ENCODE data around the gene DRGX.

The DRGX gene

GRCh38 chr10:49347827-49348226, 48.1 kb downstream of the DRGX start:
- ChIA-PET CTCF (no interaction called here), POLR2A (no interaction called here)
- no peak for TF ChIP-seq CTBP1 (IDR thresholded peaks at IDR 0.05; ENCODE audit: borderline replicate concordance)
- TF ChIP-seq PKNOX1 (IDR thresholded peaks at IDR 0.05): no peak
- no peak for TF ChIP-seq FOXK2 (IDR thresholded peaks at IDR 0.05)
- no peak for TF ChIP-seq HDGF (IDR thresholded peaks at IDR 0.05; ENCODE audit: borderline replicate concordance)
- TF ChIP-seq ZNF384 (IDR thresholded peaks at IDR 0.05): no peak
- TF ChIP-seq L3MBTL2 (conservative IDR thresholded peaks at IDR 0.05): no peak
- no peak for TF ChIP-seq FOXM1 (IDR thresholded peaks at IDR 0.05; ENCODE audit: borderline replicate concordance)
- TF ChIP-seq ARNT (IDR thresholded peaks at IDR 0.05): no peak
- no peak for TF ChIP-seq ELF4 (IDR thresholded peaks at IDR 0.05)
- no peak for TF ChIP-seq SUZ12 (IDR thresholded peaks at IDR 0.05)
- no peak for TF ChIP-seq FOXA1 (IDR thresholded peaks at IDR 0.05)
- no peak for TF ChIP-seq SP1 (IDR thresholded peaks at IDR 0.05)
- TF ChIP-seq TARDBP (IDR thresholded peaks at IDR 0.05): no peak
- TF ChIP-seq BHLHE40 (IDR thresholded peaks at IDR 0.05; ENCODE audit: borderline replicate concordance): no peak
- TF ChIP-seq NFRKB (IDR thresholded peaks at IDR 0.05): no peak
- TF ChIP-seq LEF1 (IDR thresholded peaks at IDR 0.05; ENCODE audit: borderline replicate concordance): no peak
- no peak for DNase-seq (ENCODE audit: extremely low spot score)

GRCh38 chr10:49347342-49347741, 48.5 kb downstream of the DRGX start:
- ChIA-PET CTCF (no interaction called here), POLR2A (no interaction called here)
- TF ChIP-seq FOXK2 (IDR thresholded peaks at IDR 0.05) (no peak), CTBP1 (IDR thresholded peaks at IDR 0.05; ENCODE audit: borderline replicate concordance) (no peak), TARDBP (IDR thresholded peaks at IDR 0.05) (no peak), FOXA1 (IDR thresholded peaks at IDR 0.05) (no peak), BHLHE40 (IDR thresholded peaks at IDR 0.05; ENCODE audit: borderline replicate concordance) (no peak), PKNOX1 (IDR thresholded peaks at IDR 0.05) (no peak), ZNF384 (IDR thresholded peaks at IDR 0.05) (no peak), FOXM1 (IDR thresholded peaks at IDR 0.05; ENCODE audit: borderline replicate concordance) (no peak), ELF4 (IDR thresholded peaks at IDR 0.05) (no peak), SUZ12 (IDR thresholded peaks at IDR 0.05) (no peak), LEF1 (IDR thresholded peaks at IDR 0.05; ENCODE audit: borderline replicate concordance) (no peak), L3MBTL2 (conservative IDR thresholded peaks at IDR 0.05) (no peak), ARNT (IDR thresholded peaks at IDR 0.05) (no peak), HDGF (IDR thresholded peaks at IDR 0.05; ENCODE audit: borderline replicate concordance) (no peak), NFRKB (IDR thresholded peaks at IDR 0.05) (no peak)
- no peak for DNase-seq (ENCODE audit: extremely low spot score)

GRCh38 chr10:49344840-49345239, 51.0 kb downstream of the DRGX start:
- no peak for DNase-seq (ENCODE audit: extremely low spot score)
- ChIA-PET CTCF (no interaction called here), POLR2A (no interaction called here)
- TF ChIP-seq FOXM1 (IDR thresholded peaks at IDR 0.05; ENCODE audit: borderline replicate concordance) (no peak), LEF1 (IDR thresholded peaks at IDR 0.05; ENCODE audit: borderline replicate concordance) (no peak), FOXA1 (IDR thresholded peaks at IDR 0.05) (no peak), PKNOX1 (IDR thresholded peaks at IDR 0.05) (no peak), ARNT (IDR thresholded peaks at IDR 0.05) (no peak), TARDBP (IDR thresholded peaks at IDR 0.05) (no peak), CTBP1 (IDR thresholded peaks at IDR 0.05; ENCODE audit: borderline replicate concordance) (no peak), SP1 (IDR thresholded peaks at IDR 0.05) (no peak), L3MBTL2 (conservative IDR thresholded peaks at IDR 0.05) (no peak), SUZ12 (IDR thresholded peaks at IDR 0.05) (no peak), FOXK2 (IDR thresholded peaks at IDR 0.05) (no peak), NFRKB (IDR thresholded peaks at IDR 0.05) (no peak), HDGF (IDR thresholded peaks at IDR 0.05; ENCODE audit: borderline replicate concordance) (no peak), ZNF384 (IDR thresholded peaks at IDR 0.05) (no peak)

- no peak for DNase-seq (ENCODE audit: extremely low spot score)
- TF ChIP-seq BHLHE40 (IDR thresholded peaks at IDR 0.05; ENCODE audit: borderline replicate concordance) (no peak), ARNT (IDR thresholded peaks at IDR 0.05) (no peak), FOXA1 (IDR thresholded peaks at IDR 0.05) (no peak), HDGF (IDR thresholded peaks at IDR 0.05; ENCODE audit: borderline replicate concordance) (no peak), CTBP1 (IDR thresholded peaks at IDR 0.05; ENCODE audit: borderline replicate concordance) (no peak), L3MBTL2 (conservative IDR thresholded peaks at IDR 0.05) (no peak), TARDBP (IDR thresholded peaks at IDR 0.05) (no peak), PKNOX1 (IDR thresholded peaks at IDR 0.05) (no peak), LEF1 (IDR thresholded peaks at IDR 0.05; ENCODE audit: borderline replicate concordance) (no peak), ELF4 (IDR thresholded peaks at IDR 0.05) (no peak)
- ChIA-PET POLR2A (no interaction called here), CTCF (no interaction called here)
Observed at GRCh38 chr10:49338604-49339003, 57.3 kb downstream of the DRGX start.

GRCh38 chr10:49335364-49335972, 60.4 kb downstream of the DRGX start:
- DNase-seq (ENCODE audit: extremely low spot score): no peak
- ChIA-PET CTCF (no interaction called here), POLR2A (no interaction called here)
- no peak for TF ChIP-seq ZNF384 (IDR thresholded peaks at IDR 0.05)

GRCh38 chr10:49334964-49335363, 60.9 kb downstream of the DRGX start:
- ChIA-PET POLR2A (no interaction called here), CTCF (no interaction called here)
- no peak for DNase-seq (ENCODE audit: extremely low spot score)
- TF ChIP-seq HDGF (IDR thresholded peaks at IDR 0.05; ENCODE audit: borderline replicate concordance): no peak
- TF ChIP-seq NFRKB (IDR thresholded peaks at IDR 0.05): no peak
- TF ChIP-seq FOXM1 (IDR thresholded peaks at IDR 0.05; ENCODE audit: borderline replicate concordance): no peak
- TF ChIP-seq BHLHE40 (IDR thresholded peaks at IDR 0.05; ENCODE audit: borderline replicate concordance): no peak

All from HEK293T (cell line).